Lower leg skin (tissue), 3 donors: Measurements from ENCODE around the gene CDC73.
"Not testable (repeated sequence)": the region's sequence is repeated elsewhere in the genome, so short reads cannot be mapped to it uniquely, and the experiment has no call there.

ENCODE experiments used
- POLR2A ChIP-seq, 2 donors: fragments of 450-650 bp; IDR thresholded peaks; one replicate each; pipeline ENCODE4 v1.6.1; 2016 to 2017; ENCODE audit warnings: antibody characterized with exemption in 2 of 2, mild to moderate bottlenecking in 1 of 2, moderate library complexity in 1 of 2
- TF ChIP-seq, protein P1 (sequence below), 3 donors: fragments of 450-650 bp; IDR thresholded peaks; one replicate each; pipeline ENCODE4 v1.5.1; 2016; ENCODE audit warnings: antibody characterized with exemption in 3 of 3, mild to moderate bottlenecking in 3 of 3, moderate library complexity in 2 of 3

- TF ChIP-seq, protein P1, sequence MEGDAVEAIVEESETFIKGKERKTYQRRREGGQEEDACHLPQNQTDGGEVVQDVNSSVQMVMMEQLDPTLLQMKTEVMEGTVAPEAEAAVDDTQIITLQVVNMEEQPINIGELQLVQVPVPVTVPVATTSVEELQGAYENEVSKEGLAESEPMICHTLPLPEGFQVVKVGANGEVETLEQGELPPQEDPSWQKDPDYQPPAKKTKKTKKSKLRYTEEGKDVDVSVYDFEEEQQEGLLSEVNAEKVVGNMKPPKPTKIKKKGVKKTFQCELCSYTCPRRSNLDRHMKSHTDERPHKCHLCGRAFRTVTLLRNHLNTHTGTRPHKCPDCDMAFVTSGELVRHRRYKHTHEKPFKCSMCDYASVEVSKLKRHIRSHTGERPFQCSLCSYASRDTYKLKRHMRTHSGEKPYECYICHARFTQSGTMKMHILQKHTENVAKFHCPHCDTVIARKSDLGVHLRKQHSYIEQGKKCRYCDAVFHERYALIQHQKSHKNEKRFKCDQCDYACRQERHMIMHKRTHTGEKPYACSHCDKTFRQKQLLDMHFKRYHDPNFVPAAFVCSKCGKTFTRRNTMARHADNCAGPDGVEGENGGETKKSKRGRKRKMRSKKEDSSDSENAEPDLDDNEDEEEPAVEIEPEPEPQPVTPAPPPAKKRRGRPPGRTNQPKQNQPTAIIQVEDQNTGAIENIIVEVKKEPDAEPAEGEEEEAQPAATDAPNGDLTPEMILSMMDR (IDR thresholded peaks at IDR 0.05), result not testable (repeated sequence)
- not testable (repeated sequence) for TF ChIP-seq POLR2A (IDR thresholded peaks at IDR 0.05)
Observed at GRCh38 chr1:193117167-193117566, 4.7 kb upstream of the CDC73 start.
